Measurements from ENCODE around the gene CRYBA4.

Gene CRYBA4

DNA sequence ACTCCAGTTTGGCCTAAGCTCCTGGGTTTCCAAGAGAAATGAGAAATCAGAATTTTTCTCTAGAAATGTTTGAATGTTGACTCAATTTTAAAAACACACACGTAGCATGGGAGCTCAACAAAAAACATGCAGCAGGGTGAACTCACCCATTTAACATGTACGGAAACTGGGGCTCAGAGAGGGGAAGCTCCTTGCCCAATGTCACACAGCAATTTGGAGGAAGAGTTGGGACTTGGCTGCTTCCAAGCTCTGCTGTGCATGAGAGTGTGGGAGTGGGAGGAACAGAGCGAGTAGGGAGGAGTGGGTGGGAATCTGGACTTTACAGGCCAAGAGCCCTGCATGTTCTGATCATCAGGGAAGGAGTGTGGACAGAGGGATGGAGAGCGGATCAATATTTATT is 37.8 kb upstream of the CRYBA4 start:
- H3K9me3 ChIP-seq (ENCODE audit: control insufficient read depth in 1 of 2, low read length in 2 of 2) = no peaks in the 10 kb centered on the region
- peaks cover 23 to 29% of the 10 kb centered on the region in 2 donors for H3K4me1 ChIP-seq (ENCODE audit: control insufficient read depth in 1 of 2, insufficient read depth in 2 of 2, low read length in 2 of 2)

DNA sequence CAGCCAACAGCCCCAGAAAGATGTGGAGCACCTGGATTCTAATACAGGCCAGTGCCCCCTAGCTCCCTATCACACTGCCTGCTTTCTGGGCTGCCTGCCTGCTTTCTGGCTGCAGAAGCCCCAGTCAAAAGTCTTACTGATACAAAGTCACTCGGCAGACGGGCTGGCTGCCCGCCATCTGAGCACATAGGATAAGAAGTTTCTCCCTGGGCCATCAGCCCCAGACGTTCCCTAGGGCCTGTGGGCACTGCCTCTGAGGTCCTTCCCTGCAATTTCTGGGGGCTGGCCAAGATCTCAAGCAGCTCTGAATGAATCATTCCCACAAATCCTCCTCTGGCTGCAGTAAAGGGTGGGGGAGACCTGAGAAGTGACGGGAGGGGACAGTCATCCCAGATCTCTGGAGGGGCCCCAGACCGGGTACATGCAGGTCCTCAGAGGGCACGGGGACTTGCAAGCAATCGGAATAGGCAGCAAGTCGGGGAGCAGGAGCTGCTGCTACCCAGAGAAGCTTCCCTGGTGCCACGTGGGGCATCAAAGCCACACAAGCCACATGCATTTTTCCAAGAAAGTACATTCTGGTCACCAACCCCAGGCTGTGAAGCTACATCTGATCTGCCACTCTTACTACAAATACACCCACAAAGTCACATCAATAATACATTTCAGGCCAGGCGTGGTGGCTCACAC is 36.5 kb upstream of the CRYBA4 start:
- H3K9ac ChIP-seq (ENCODE audit: low read depth in 1 of 2, low read length in 2 of 2) = no peak overlapping the region
- H3K4me3 ChIP-seq (ENCODE audit: low read depth in 1 of 2, low read length in 2 of 2) = no peak overlapping the region
- H3K36me3 ChIP-seq (ENCODE audit: control insufficient read depth in 1 of 2, insufficient read depth in 2 of 2, low read length in 2 of 2) = peaks cover 5 to 10% of the 10 kb centered on the region in 2 donors
- no peaks in the 10 kb centered on the region for H3K9me3 ChIP-seq (ENCODE audit: control insufficient read depth in 1 of 2, low read length in 2 of 2)
- peaks cover 25% of the 10 kb centered on the region in 2 donors for H3K4me1 ChIP-seq (ENCODE audit: control insufficient read depth in 1 of 2, insufficient read depth in 2 of 2, low read length in 2 of 2)
- H3K27ac ChIP-seq (ENCODE audit: low read depth, low read length) = no peak overlapping the region
- no peaks in the 10 kb centered on the region for H3K27me3 ChIP-seq (ENCODE audit: control insufficient read depth in 1 of 2, insufficient read depth in 2 of 2, low read length in 2 of 2)

More for the DNA sequence above, 37.8 kb upstream of the CRYBA4 start:
- peaks cover 5 to 10% of the 10 kb centered on the region in 2 donors for H3K36me3 ChIP-seq (ENCODE audit: control insufficient read depth in 1 of 2, insufficient read depth in 2 of 2, low read length in 2 of 2)
- no peaks in the 10 kb centered on the region for H3K27me3 ChIP-seq (ENCODE audit: control insufficient read depth in 1 of 2, insufficient read depth in 2 of 2, low read length in 2 of 2)
- H3K4me3 ChIP-seq (ENCODE audit: low read depth in 1 of 2, low read length in 2 of 2) = no peak overlapping the region
- H3K9ac ChIP-seq (ENCODE audit: low read depth in 1 of 2, low read length in 2 of 2) = no peak overlapping the region
- no peak overlapping the region for H3K27ac ChIP-seq (ENCODE audit: low read depth, low read length)

DNA sequence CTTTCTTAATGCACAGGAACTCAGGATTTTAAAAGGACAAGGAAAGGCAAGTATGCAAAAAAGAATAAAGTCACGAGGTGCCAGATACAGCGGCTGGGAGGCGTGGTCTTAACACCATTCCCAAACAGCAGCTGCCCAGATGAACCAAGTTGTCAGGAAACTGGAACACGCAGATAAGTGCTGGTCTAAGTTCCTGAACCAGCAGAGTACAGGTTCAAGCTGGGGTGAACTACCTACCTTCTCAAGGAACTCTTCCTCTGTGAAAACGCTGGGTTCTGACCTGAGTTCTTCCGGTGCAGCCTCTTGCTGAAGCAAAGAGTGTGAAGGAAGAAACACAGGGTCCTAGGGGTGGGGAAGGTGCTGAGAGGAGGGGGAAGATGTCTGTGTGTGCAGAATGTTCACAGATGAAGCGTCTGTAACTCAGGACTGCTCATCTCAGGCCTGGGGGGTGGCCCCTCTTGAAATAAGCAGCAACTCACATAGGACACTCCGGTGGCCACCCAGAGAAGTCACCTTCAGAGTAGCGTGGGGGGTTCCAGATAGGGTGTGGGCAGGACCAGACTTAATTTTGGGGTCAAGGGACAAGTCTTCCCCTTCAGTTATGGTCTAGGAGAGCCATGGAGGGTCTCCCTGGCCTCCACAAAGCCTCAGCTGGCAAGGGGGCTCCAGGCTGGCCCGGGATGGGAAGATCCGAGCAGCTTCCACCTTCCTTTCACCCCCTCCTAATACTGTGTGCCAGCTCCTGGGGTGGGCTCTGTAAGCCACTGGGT is 35.0 kb upstream of the CRYBA4 start:
- Histone ChIP-seq H3K4me1 (ENCODE audit: control insufficient read depth in 1 of 2, insufficient read depth in 2 of 2, low read length in 2 of 2) (peaks cover 31 to 33% of the 10 kb centered on the region in 2 donors), H3K4me3 (ENCODE audit: low read depth in 1 of 2, low read length in 2 of 2) (peak overlapping the region; percentile 1 to 12)

DNA sequence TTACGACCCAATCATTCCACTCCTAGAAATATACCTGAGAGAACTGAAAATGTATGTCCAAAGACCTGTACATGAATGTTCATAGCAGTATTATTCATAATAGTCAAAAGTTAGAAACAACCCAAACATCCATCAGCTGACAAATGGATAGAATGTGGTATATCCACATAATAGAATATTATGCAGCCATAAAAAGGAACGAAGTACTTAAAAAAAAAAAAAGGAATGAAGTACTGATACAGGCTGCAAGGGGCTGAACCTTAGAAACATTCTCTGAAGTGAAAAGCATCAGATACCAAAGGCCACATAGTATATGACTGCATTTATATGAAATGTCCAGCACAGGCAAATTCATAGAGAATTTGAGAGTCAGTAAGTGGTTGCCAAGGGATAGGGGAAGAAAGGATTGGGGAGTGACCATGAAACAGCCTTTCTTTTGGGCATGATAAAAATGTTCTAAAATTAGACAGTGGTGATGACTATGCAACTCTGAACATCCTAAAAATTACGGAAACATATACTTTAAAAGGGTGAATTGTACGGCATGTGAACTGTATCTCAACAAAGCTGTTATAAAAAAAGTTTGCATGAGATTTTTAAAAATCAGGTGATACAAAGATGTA is 33.7 kb upstream of the CRYBA4 start:
- Histone ChIP-seq H3K9ac (ENCODE audit: low read depth in 1 of 2, low read length in 2 of 2) (no peak overlapping the region), H3K27me3 (ENCODE audit: control insufficient read depth in 1 of 2, insufficient read depth in 2 of 2, low read length in 2 of 2) (no peaks in the 10 kb centered on the region), H3K9me3 (ENCODE audit: control insufficient read depth in 1 of 2, low read length in 2 of 2) (no peaks in the 10 kb centered on the region), H3K27ac (ENCODE audit: low read depth, low read length) (no peak overlapping the region), H3K4me1 (ENCODE audit: control insufficient read depth in 1 of 2, insufficient read depth in 2 of 2, low read length in 2 of 2) (peaks cover 45 to 46% of the 10 kb centered on the region in 2 donors), H3K36me3 (ENCODE audit: control insufficient read depth in 1 of 2, insufficient read depth in 2 of 2, low read length in 2 of 2) (no peaks in the 10 kb centered on the region), H3K4me3 (ENCODE audit: low read depth in 1 of 2, low read length in 2 of 2) (peak overlapping the region; percentile 79 to 87)

More for the DNA sequence above, 35.0 kb upstream of the CRYBA4 start:
- Histone ChIP-seq H3K9ac (ENCODE audit: low read depth in 1 of 2, low read length in 2 of 2) (peak overlapping the region in 1 of 2 donors; percentile 1), H3K9me3 (ENCODE audit: control insufficient read depth in 1 of 2, low read length in 2 of 2) (no peaks in the 10 kb centered on the region), H3K36me3 (ENCODE audit: control insufficient read depth in 1 of 2, insufficient read depth in 2 of 2, low read length in 2 of 2) (peaks cover 5 to 8% of the 10 kb centered on the region in 2 donors), H3K27me3 (ENCODE audit: control insufficient read depth in 1 of 2, insufficient read depth in 2 of 2, low read length in 2 of 2) (no peaks in the 10 kb centered on the region), H3K27ac (ENCODE audit: low read depth, low read length) (peak overlapping the region; percentile 17)

DNA sequence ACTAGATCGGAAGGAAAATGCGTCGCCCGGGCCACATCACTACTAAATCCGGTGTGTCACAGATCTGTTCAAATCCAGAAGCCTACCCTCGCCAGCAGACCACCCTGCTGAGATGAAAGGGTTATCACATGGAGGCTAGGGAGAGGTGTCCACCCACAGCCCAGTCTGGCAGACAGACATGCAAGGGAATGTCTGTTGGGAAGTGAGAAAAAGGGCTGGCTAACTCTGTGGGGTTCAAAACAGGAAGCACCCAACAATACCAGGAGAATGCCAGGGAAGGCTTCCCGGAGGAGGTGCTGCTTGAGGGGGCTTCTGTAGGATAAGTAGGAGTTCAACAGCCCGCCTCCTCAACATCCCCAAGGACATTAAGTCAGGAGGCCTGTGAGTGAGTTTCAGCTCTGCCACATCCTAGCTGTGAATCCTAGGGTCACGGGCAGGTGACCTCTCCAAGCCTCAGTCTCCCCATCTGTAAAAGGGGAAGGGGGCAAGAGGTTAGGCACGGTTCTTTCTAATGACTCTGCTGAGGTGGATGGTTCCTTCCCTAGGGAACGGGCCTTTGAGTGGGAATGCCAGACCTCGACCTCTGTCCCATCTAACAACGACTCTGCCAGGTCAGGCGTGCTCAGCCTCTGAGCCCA is 32.9 kb upstream of the CRYBA4 start:
- Histone ChIP-seq H3K4me1 (ENCODE audit: control insufficient read depth in 1 of 2, insufficient read depth in 2 of 2, low read length in 2 of 2) (peaks cover 46% of the 10 kb centered on the region in 2 donors), H3K9ac (ENCODE audit: low read depth in 1 of 2, low read length in 2 of 2) (peak overlapping the region; percentile 70 to 80), H3K27ac (ENCODE audit: low read depth, low read length) (peak overlapping the region; percentile 73)

DNA sequence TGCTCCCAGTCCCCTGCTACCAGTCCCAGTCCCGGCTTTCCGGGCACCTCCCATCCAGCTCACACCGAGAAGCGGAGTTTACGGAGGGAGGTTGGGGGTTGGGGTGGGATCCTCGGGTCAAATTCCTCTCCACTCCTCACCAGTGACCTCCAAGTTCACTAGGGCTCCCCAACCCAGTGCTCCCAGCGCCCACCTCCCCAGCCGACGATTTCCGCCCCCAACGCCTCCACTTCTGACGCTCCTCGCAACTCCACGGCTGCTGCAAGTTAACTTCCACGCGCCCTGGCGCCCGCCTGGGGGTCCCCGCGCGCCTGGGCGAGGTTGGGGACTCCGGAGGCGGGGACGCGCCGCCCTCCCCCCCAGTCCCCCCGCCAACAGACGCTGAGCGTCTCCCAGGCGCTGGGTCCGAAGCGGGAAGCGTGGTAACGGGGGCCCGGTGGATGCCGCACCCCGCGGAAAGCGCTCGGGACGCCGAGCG is 32.4 kb upstream of the CRYBA4 start:
- no peaks in the 10 kb centered on the region for H3K9me3 ChIP-seq (ENCODE audit: control insufficient read depth in 1 of 2, low read length in 2 of 2)
- no peaks in the 10 kb centered on the region for H3K27me3 ChIP-seq (ENCODE audit: control insufficient read depth in 1 of 2, insufficient read depth in 2 of 2, low read length in 2 of 2)
- peak overlapping the region; percentile 79 to 87 for H3K4me3 ChIP-seq (ENCODE audit: low read depth in 1 of 2, low read length in 2 of 2)
- H3K9ac ChIP-seq (ENCODE audit: low read depth in 1 of 2, low read length in 2 of 2) = peak overlapping the region; percentile 70 to 80
- H3K27ac ChIP-seq (ENCODE audit: low read depth, low read length) = peak overlapping the region; percentile 73
- peaks cover 46 to 48% of the 10 kb centered on the region in 2 donors for H3K4me1 ChIP-seq (ENCODE audit: control insufficient read depth in 1 of 2, insufficient read depth in 2 of 2, low read length in 2 of 2)
- H3K36me3 ChIP-seq (ENCODE audit: control insufficient read depth in 1 of 2, insufficient read depth in 2 of 2, low read length in 2 of 2) = no peaks in the 10 kb centered on the region

More for the DNA sequence above, 32.9 kb upstream of the CRYBA4 start:
- Histone ChIP-seq H3K36me3 (ENCODE audit: control insufficient read depth in 1 of 2, insufficient read depth in 2 of 2, low read length in 2 of 2) (no peaks in the 10 kb centered on the region), H3K27me3 (ENCODE audit: control insufficient read depth in 1 of 2, insufficient read depth in 2 of 2, low read length in 2 of 2) (no peaks in the 10 kb centered on the region), H3K9me3 (ENCODE audit: control insufficient read depth in 1 of 2, low read length in 2 of 2) (no peaks in the 10 kb centered on the region), H3K4me3 (ENCODE audit: low read depth in 1 of 2, low read length in 2 of 2) (peak overlapping the region; percentile 79 to 87)

DNA sequence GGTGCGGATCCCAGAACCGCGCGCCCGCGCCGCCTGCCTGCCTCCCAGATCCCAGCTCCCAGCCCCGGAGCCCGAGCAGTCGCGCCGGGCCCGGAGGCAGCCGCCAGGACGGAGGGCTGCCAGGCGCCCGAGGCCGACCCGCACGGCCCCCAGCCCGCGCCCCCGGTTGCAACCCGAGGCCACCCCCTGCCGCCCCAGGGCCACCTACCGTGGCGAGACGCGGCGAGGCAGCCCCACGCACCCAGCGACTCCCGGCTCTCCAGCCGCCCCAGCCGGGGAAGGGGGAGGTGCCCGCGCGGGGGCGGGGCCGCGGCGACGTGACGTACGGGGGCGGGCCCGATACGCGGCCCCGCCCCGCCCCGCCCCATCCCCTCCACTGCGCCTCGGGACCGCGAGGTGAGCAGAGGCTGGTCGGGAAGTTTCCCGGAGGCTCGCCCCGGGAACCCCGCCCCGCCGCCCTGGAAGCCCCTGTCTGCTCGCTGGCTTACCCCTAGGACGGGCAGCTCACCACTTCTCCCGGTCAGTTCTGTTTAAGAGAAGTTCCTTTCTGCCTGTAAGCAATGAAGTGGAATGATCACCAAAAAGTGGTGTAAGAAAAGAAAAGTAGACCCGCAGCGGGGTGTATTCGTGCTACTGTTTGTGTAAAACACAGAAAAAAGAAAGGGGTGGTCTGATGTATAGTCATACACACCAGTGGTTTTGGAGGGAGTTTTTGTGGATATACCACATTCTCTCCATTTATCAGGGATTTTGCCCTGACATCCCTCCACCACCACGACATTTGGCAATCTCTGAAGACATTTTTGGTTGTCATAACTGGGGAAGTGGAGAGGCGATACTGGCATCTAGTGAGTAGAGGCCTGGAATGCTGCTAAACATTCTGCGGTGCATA is 31.7 kb upstream of the CRYBA4 start, which contains the start of gene TPST2:
TSS of gene TPST2 (minus strand) at position 288 of the 892 bp plus-strand sequence. CDS start 48,502 bp downstream, outside the sequence.
- Histone ChIP-seq H3K9me3 (ENCODE audit: control insufficient read depth in 1 of 2, low read length in 2 of 2) (no peaks in the 10 kb centered on the region), H3K27ac (ENCODE audit: low read depth, low read length) (peak within 1 kb of the TSS; percentile 73), H3K4me1 (ENCODE audit: control insufficient read depth in 1 of 2, insufficient read depth in 2 of 2, low read length in 2 of 2) (peaks cover 40 to 48% of the 10 kb centered on the region in 2 donors), H3K9ac (ENCODE audit: low read depth in 1 of 2, low read length in 2 of 2) (peak within 1 kb of the TSS; percentile 79 to 80), H3K4me3 (ENCODE audit: low read depth in 1 of 2, low read length in 2 of 2) (peak within 1 kb of the TSS; percentile 79 to 87), H3K27me3 (ENCODE audit: control insufficient read depth in 1 of 2, insufficient read depth in 2 of 2, low read length in 2 of 2) (no peaks in the 10 kb centered on the region), H3K36me3 (ENCODE audit: control insufficient read depth in 1 of 2, insufficient read depth in 2 of 2, low read length in 2 of 2) (no peaks in the 10 kb centered on the region)

DNA sequence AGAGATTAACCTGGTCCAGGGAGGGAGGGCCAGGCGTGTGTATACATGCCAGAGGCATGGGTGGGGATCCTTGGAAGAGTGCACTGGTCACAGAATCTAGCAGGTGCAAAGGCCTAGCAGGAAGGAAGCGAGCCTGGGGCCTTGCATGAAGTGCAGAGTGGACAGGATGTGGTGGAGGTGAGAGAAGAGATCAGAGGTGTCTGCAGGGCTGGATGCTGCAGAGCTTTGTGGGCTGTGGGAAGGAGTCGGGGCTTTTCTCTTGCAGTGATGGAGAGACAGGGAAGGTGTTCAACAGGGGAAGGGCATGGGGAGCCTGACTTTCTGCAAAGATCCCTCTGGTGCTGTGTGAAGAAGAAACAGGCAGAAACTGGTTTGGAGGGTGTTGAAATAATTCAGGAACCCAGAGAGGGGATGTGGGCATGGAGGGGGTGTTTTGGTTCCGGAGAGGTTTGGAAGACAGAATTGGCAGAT is 29.3 kb upstream of the CRYBA4 start:
- Histone ChIP-seq H3K9me3 (ENCODE audit: control insufficient read depth in 1 of 2, low read length in 2 of 2) (no peaks in the 10 kb centered on the region), H3K9ac (ENCODE audit: low read depth in 1 of 2, low read length in 2 of 2) (no peak overlapping the region), H3K4me3 (ENCODE audit: low read depth in 1 of 2, low read length in 2 of 2) (no peak overlapping the region), H3K27ac (ENCODE audit: low read depth, low read length) (no peak overlapping the region), H3K27me3 (ENCODE audit: control insufficient read depth in 1 of 2, insufficient read depth in 2 of 2, low read length in 2 of 2) (no peaks in the 10 kb centered on the region), H3K36me3 (ENCODE audit: control insufficient read depth in 1 of 2, insufficient read depth in 2 of 2, low read length in 2 of 2) (no peaks in the 10 kb centered on the region), H3K4me1 (ENCODE audit: control insufficient read depth in 1 of 2, insufficient read depth in 2 of 2, low read length in 2 of 2) (peaks cover 26 to 34% of the 10 kb centered on the region in 2 donors)

DNA sequence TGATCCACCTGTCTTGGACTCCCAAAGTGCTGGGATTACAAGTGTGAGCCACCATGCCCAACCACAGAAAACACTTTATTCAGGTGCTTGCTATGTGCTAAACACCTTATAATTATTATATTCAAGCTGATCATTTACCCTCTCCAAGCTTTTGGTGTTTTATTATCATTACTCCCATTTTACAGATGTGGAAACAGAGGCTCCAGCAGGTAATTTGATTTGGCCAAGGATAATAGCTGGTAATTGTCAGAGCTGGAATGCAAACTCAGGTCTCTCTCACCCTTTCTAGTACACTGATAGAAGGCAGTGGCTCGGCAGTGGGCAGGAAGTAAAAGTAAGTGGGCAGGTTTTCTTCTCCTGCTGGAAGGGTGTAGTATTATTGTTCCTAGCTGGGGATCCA is 28.0 kb upstream of the CRYBA4 start:
- no peak overlapping the region for H3K27ac ChIP-seq (ENCODE audit: low read depth, low read length)
- H3K4me1 ChIP-seq (ENCODE audit: control insufficient read depth in 1 of 2, insufficient read depth in 2 of 2, low read length in 2 of 2) = peaks cover 25 to 31% of the 10 kb centered on the region in 2 donors
- no peak overlapping the region for H3K9ac ChIP-seq (ENCODE audit: low read depth in 1 of 2, low read length in 2 of 2)

More for the DNA sequence above, 28.0 kb upstream of the CRYBA4 start:
- no peaks in the 10 kb centered on the region for H3K36me3 ChIP-seq (ENCODE audit: control insufficient read depth in 1 of 2, insufficient read depth in 2 of 2, low read length in 2 of 2)
- H3K27me3 ChIP-seq (ENCODE audit: control insufficient read depth in 1 of 2, insufficient read depth in 2 of 2, low read length in 2 of 2) = no peaks in the 10 kb centered on the region
- no peaks in the 10 kb centered on the region for H3K9me3 ChIP-seq (ENCODE audit: control insufficient read depth in 1 of 2, low read length in 2 of 2)
- no peak overlapping the region for H3K4me3 ChIP-seq (ENCODE audit: low read depth in 1 of 2, low read length in 2 of 2)
